Left renal pelvis (tissue), 4 donors: ENCODE measurements around the gene AVL9. TPM values are rescaled to one million over a fixed set of nuclear protein-coding genes. Genes with fewer than 3 reads are reported as not detected.
"Not testable (repeated sequence)": the region's sequence is repeated elsewhere in the genome, so short reads cannot be mapped to it uniquely, and the experiment has no call there.

Experiments
- DNase-seq, 4 donors: peaks; one replicate each; pipeline ENCODE4 v3.0.0-alpha.2; 2013; ENCODE audit warnings: low read depth in 4 of 4, low spot score in 3 of 4
- polyA plus RNA-seq, 4 donors: library from polyadenylated mRNA; unstranded; fragments of 120-200 nt; gene quantifications; one replicate each; pipeline ENCODE4 v1.2.1, GENCODE V29; 2013; ENCODE audit not compliant: insufficient read length in 4 of 4

The AVL9 gene
- polyA plus RNA-seq, 4 donors: 18.3 to 33.6 (median 28.6) TPM

DNA sequence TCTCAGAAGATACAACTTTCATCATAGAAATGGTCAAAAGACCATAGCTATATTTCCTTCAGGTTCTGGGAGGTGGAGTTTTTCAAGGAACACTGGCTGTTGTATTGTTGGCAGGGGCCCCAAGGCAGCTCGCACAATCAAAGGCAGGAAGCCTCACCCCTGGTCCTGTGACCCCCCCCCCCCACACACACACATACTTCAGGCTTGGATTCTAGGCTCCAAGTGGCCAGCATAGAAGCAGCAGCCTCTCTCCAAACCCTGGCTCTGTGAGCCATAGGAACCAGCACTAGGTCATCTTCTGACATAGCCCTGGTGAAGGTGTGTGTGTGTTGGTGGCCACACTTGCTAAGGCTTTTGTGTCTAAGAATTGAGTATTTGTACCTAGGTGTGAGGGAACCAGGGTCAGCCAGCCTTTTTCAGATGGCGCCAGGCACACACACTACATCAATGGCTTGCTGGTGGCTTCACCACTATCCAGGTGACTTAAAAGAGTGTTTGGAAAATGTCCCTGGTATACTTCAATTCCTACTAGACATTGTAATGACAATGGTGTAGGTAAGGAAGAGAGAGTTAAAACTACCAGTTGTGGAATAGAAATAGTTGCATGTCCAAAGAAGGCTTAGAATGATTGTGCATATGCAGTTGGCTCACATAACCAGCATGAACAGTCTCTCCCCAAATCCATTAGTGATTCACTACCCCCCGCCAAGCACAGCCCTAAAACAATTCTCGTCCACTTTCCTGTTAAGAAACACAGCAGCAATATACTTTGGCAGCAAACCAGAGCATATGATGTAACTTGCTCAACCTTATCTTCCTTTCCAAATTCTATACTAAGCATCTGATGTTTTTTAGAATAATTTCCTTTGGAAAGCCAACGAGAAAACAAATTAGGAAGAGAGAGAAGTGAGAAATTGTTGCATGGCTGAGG is 91.3 kb downstream of the AVL9 start:
- DNase-seq: no peak

DNA sequence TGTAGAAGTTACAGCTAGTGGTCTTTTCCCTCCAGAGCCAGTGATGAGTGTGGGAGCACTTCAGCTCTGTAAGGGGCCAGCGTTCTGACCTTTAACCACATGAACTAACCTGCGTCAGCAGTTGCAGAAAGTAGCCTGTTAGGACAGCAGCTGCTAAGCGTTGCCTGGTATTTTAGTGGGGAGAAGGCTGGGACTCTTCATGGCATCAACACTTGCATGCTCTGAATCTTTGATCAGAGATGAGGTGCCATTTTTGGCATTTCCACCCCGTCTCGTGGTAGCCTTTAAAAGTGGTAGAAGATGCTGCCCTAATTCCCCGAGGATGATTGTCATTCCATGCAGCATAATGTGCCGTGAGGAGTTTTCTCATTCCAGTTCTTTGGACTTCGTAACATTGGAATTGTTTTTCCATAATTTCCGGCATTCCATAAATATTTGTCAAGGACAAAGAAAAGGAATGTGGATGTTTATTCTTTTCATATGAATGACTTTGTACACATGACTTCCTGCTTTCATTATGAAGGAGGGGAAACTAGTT is 92.2 kb downstream of the AVL9 start:
- no peak for DNase-seq

GRCh38 chr7:32588657-32589056 is 93.4 kb downstream of the AVL9 start:
- DNase-seq: no peak

GRCh38 chr7:32591938-32592337 is 96.6 kb downstream of the AVL9 start:
- no peak for DNase-seq

DNA sequence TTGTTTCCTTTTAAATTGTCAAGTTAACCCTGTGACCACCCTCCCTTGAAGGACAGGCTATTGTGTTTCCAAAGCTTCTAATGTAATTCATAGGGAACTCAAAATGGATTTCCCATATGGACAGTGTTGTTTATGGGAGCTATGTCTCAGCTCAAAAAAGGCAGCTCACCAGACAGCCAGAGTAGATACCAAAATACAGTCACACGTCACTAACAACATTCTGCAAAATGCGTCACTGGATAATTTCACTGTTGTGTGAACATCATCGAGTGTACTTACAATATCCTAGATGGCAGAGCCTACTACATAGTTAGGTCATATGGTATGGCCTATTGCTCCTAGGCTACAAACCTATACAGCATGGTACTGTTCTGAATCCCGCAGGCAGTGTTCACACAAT is 97.4 kb downstream of the AVL9 start:
- DNase-seq: no peak

DNA sequence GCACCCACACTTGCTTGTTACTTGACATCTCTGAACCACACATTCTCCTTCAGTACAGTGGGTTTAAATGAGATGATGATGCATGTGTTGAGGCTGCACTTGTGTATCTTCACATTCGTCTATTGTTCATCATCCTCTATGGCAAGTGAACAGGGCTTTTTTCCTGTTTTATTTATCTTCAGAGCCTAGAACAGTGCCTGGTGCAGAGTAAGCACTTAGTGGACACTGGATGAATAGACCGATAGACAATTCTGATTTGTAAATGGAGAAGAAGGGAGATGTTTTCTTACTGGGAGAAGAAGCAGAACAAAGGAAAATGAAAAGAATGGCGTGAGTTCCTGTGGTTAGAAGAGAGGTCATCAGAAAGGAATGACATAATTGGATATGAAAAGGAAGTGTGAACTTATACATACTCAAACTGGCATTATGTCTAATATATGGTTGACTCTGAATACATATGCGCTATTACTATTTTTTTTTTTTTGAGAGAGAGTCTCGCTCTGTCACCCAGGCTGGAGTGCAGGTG is 99.7 kb downstream of the AVL9 start:
- DNase-seq: no peak

- DNase-seq: not testable (repeated sequence)
Measured at GRCh38 chr7:32601196-32601595, 105.9 kb downstream of the AVL9 start.

DNA sequence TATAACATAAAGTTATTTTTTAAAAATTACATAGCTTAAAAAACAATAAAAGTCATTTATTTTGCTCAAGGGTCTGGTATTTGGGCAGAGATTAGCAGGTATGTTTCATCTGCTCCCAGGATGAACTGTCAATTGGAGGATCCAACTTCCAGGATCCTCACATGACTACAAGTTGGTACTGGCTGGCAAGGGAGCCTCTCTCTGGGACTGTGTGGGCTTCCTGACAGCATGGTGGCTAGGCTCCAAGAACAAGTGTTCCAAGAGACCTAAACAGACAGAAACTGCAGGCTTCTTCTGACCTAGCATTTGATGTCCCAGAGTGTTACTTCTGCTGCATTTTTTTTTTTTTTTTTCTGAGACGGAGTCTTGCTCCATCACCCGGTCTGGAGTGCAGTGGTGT is 107.2 kb downstream of the AVL9 start:
- no peak for DNase-seq

DNA sequence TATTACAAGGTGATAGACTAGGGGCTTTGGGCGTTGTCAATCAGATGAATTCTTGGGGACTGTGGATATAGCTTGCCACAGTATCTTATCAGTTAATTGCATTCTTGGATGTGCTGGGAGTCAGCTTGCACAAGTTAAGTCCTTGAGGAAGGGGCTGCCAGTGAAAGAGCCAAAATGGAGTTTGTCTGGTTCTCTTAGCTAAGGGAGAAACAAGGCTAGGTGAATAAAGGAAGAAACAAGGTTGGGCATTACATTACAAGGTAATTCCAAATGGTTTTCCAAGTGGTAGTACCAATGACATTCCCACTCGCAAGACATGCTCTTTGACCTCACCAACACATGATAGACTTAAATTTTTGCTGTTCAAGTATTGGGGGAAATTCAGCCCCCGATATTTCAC is 108.2 kb downstream of the AVL9 start:
- DNase-seq: not testable (repeated sequence)

GRCh38 chr7:32604047-32604446 is 108.8 kb downstream of the AVL9 start:
- DNase-seq: not testable (repeated sequence)

GRCh38 chr7:32605032-32605431 is 109.7 kb downstream of the AVL9 start:
- DNase-seq: no peak

- no peak for DNase-seq
Measured at GRCh38 chr7:32609463-32609862, 114.2 kb downstream of the AVL9 start.

DNA sequence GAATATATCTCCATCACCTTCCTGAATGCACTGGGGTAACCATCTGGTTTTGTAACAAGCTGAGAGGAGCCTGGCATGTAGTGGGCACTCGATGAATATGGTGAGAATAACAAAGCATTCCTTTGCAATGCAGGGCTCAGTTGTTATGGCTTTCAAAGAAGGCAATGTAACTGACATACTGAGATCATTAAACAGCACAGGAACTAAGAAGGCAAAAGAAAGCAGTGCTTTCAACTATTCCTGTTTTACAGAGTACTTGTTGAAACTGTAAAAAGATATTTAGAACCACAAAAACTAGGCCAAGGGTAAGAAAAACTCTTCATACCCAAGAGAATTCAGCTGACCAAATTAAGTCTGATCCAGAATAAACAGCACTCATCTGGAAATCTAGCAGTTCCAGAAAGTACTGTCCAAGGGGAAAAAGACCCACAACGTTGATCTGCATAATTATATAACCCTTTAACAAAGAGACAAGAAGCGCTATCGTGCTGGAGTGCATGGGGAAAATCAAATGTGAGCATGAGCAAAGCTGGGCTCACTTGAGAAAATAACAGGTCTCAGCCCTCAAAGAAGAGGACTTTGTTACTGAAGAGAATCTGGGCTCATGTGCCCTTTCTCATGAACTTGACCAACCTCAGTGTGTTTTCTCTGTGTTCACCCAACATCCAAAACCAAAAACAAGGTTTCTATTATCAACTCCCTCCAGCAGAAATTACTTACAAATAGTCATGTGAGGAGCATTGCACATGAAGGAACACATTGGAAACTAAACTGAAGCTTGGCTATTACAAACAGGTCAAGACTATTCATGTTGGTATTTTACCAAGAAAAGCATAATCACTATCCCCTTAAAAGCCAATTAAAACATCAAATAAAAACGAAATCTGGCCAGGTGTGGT is 116.2 kb downstream of the AVL9 start:
- DNase-seq: no peak

DNA sequence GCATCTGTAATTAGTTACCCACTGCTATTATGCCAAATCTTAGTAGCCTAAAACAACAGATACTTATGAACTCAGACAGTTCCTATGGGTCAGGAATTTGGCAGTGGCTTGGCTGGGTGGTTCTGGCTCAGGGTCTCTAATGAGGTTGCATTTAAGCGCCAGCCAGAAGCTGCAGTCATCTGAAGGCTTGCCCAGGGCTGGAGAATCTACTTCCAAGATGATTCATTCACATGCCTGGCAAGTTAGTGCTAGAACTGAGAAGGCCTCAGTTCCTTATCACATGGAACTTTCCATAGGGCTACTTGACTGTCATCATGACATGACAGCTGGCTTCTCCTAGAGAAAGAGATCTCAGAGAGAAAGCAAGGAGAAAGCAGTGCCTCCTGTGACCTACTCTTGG is 121.3 kb downstream of the AVL9 start:
- no peak for DNase-seq

DNA sequence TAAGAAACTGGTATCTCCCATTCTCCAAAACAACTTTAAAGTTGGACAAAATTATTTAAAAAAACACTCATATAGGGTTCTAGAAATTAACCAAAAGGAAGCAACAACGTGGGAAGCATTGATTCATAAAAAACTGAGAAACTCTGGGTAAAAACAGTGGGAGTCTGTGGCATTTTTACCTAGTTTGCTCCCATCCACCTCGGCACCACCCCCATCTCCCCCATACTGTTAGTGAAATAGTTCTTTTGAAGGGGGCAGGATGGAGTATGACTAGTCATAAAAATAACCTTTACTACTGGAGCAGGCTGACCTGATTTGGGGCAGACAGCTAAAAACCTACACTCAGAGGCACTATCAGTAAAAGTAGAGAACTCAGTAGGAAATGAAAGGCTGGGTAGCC is 123.2 kb downstream of the AVL9 start:
- no peak for DNase-seq

DNA sequence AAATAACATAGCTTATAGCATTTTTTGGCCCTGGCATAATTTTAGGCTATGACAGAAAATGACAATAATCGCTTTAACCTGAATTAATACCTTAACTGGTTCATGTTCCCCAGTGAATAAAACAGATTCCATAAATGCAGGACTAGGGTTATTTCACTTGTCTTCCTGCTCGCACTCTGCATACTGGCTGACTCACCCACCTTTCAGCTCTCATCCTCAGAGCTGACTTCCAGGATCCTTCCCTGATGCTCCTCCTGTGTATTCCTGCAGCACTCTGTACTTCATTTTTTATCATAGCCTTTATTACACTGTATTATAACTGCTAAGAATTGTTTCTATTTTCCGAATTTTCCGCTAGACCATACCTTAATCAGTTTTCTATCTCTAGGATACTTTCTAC is 123.7 kb downstream of the AVL9 start:
- no peak for DNase-seq

DNA sequence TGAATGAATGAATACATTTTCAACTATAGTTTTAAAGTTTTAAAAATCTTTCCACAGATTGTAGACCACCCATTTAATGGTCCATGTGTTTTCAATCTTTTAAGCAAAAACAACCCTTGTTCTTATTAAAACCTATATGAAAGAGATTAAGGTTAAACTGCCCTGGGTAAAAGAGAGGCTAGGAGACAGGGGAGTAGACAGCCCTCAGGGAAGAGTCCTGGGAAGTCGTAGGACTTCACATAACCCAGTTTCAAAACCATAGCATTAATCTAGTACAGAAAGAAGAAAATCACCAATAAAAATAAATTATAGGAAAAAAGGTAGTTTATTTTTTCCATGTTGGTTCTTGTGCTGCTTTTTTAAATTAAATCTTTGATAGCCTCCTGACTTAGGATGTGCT is 124.1 kb downstream of the AVL9 start:
- DNase-seq: not testable (repeated sequence)

DNA sequence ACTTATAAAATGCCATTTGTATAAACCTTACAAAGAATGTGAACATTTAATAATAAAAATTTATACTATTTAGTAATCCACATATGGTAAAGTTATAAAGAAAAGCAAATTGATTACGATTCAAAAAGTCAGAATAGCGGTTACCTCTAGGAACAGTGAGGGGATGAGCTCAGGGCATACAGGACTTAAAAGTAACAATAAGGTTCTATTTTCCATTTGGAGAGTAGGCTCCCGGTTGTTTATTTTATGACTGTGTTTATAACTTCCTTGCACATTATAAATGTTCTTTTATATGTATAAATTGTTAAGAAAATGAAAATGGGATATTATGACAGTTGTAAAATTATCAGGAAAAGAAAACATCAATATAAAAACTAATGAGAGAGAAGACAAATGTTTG is 135.7 kb downstream of the AVL9 start:
- no peak for DNase-seq

DNA sequence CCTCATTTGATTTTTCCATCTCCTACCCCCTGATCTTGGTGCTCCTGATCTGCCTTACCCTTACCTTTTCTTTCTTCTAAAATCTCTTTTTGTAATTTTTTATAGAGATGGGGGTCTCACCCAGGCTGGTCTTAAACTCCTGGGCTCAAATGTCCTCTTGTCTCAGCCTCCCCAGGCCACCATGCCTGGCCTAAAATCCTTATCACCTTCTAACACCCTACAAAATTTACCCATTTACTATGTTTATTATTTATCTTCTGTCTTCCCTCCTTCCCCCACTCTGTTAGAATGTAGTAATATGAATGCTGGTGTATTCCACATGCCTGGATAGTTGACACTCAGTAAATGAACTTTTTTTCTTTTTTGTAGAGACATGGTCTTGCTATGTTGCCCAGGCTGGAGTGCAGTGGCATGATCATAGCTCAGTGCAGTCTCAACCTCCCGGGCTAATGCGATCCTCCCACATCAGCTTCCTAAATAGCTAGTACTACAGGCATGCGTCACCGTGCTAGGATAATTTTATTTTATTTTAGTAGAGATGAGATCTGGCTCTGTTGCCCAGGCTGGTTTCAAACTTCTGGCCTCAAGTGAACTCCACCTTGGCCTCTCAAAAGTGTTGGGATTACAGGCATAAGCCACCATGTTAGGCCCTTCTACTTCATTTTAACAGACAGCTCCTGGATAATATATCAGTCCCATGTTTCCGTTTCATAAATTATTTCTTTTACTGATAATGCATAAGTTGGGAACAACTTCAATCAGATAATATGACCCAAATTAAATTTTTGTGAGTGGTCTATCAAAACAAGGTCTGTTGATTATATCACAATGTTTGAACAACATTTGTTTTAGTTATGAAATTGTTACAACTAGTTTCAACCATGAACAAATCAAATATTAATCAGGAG is 136.6 kb downstream of the AVL9 start:
- not testable (repeated sequence) for DNase-seq

DNA sequence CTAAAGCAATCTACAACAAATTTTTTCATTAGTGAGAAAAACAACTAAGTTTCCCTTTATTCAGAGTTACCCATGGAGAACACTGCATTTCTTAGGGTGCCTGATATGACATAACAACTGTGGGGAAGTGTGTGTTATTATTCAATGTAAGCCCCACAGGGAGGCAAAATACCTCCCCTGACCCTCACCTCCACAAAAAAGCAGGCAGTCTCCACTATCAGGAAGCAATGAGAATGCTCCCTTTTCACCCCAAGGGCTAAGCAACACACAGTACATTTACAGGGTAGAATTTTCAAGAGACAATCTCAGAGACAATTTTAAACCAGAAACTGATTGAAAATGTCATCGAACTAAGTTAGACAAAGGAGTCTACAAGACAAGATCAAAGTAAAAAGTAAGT is 138.2 kb downstream of the AVL9 start:
- not testable (repeated sequence) for DNase-seq
